ENCODE data around the gene SEC24A.

SEC24A gene

GRCh38 chr5:134741052-134741451, 92.5 kb downstream of the SEC24A start:
- peaks cover 18% of the 10 kb centered on the region; the same call in 1 of the 2 replicates for H3K36me3 ChIP-seq (ENCODE audit: insufficient read depth, low read length)
- no peaks in the 10 kb centered on the region for H3K9me3 ChIP-seq (ENCODE audit: low read length)
- H2AFZ ChIP-seq (ENCODE audit: low read length) = no peak overlapping the region
- no peak overlapping the region for H3K9ac ChIP-seq (ENCODE audit: low read length)
- H3F3A ChIP-seq (ENCODE audit: insufficient read depth, low read length) = peaks cover 9% of the 10 kb centered on the region; the same call in 1 of the 2 replicates
- H3K79me2 ChIP-seq (ENCODE audit: insufficient read depth, low read length) = peaks cover 18% of the 10 kb centered on the region
- TF ChIP-seq, protein P1, sequence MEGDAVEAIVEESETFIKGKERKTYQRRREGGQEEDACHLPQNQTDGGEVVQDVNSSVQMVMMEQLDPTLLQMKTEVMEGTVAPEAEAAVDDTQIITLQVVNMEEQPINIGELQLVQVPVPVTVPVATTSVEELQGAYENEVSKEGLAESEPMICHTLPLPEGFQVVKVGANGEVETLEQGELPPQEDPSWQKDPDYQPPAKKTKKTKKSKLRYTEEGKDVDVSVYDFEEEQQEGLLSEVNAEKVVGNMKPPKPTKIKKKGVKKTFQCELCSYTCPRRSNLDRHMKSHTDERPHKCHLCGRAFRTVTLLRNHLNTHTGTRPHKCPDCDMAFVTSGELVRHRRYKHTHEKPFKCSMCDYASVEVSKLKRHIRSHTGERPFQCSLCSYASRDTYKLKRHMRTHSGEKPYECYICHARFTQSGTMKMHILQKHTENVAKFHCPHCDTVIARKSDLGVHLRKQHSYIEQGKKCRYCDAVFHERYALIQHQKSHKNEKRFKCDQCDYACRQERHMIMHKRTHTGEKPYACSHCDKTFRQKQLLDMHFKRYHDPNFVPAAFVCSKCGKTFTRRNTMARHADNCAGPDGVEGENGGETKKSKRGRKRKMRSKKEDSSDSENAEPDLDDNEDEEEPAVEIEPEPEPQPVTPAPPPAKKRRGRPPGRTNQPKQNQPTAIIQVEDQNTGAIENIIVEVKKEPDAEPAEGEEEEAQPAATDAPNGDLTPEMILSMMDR (IDR thresholded peaks at IDR 0.05; ENCODE audit: low read length) = no peak
- no peak for TF ChIP-seq EZH2 (IDR thresholded peaks at IDR 0.05; ENCODE audit: borderline replicate concordance, low read length)
- no peaks in the 10 kb centered on the region for H3K27me3 ChIP-seq (ENCODE audit: insufficient read depth, low read length)
- no peaks in the 10 kb centered on the region for H4K20me1 ChIP-seq (ENCODE audit: insufficient read depth, low read length)
- no peaks in the 10 kb centered on the region for H3K9me2 ChIP-seq (ENCODE audit: low read depth, low read length)
- H3K4me3 ChIP-seq (ENCODE audit: low read depth, low read length, poor library complexity, severe bottlenecking) = no peak overlapping the region
- no peak overlapping the region for H3K4me2 ChIP-seq (ENCODE audit: low read length)
- H3K4me1 ChIP-seq (ENCODE audit: insufficient read depth, low read length, severe bottlenecking) = peaks cover 35% of the 10 kb centered on the region
- no peak overlapping the region for H3K27ac ChIP-seq (ENCODE audit: low read depth, low read length, poor library complexity, severe bottlenecking)

GRCh38 chr5:134742134-134742533, 93.5 kb downstream of the SEC24A start:
- no peak overlapping the region for H3K27ac ChIP-seq (ENCODE audit: low read depth, low read length, poor library complexity, severe bottlenecking)
- H3K9me3 ChIP-seq (ENCODE audit: low read length) = no peaks in the 10 kb centered on the region
- no peak overlapping the region for H3K9ac ChIP-seq (ENCODE audit: low read length)
- H3K9me2 ChIP-seq (ENCODE audit: low read depth, low read length) = no peaks in the 10 kb centered on the region
- no peaks in the 10 kb centered on the region for H4K20me1 ChIP-seq (ENCODE audit: insufficient read depth, low read length)
- H3K4me1 ChIP-seq (ENCODE audit: insufficient read depth, low read length, severe bottlenecking) = peaks cover 27% of the 10 kb centered on the region
- peaks cover 18% of the 10 kb centered on the region for H3K79me2 ChIP-seq (ENCODE audit: insufficient read depth, low read length)
- peaks cover 18% of the 10 kb centered on the region; the same call in 1 of the 2 replicates for H3K36me3 ChIP-seq (ENCODE audit: insufficient read depth, low read length)
- H3F3A ChIP-seq (ENCODE audit: insufficient read depth, low read length) = no peaks in the 10 kb centered on the region
- TF ChIP-seq, protein P1 (IDR thresholded peaks at IDR 0.05; ENCODE audit: low read length) = no peak
- no peak for TF ChIP-seq EZH2 (IDR thresholded peaks at IDR 0.05; ENCODE audit: borderline replicate concordance, low read length)
- no peak overlapping the region for H2AFZ ChIP-seq (ENCODE audit: low read length)
- no peak overlapping the region for H3K4me2 ChIP-seq (ENCODE audit: low read length)
- no peaks in the 10 kb centered on the region for H3K27me3 ChIP-seq (ENCODE audit: insufficient read depth, low read length)
- H3K4me3 ChIP-seq (ENCODE audit: low read depth, low read length, poor library complexity, severe bottlenecking) = no peak overlapping the region

GRCh38 chr5:134749415-134749814, 100.8 kb downstream of the SEC24A start:
- Histone ChIP-seq H3F3A (ENCODE audit: insufficient read depth, low read length) (no peaks in the 10 kb centered on the region), H3K36me3 (ENCODE audit: insufficient read depth, low read length) (peaks cover 18% of the 10 kb centered on the region; the same call in 1 of the 2 replicates), H3K4me3 (ENCODE audit: low read depth, low read length, poor library complexity, severe bottlenecking) (no peak overlapping the region), H3K9ac (ENCODE audit: low read length) (no peak overlapping the region), H4K20me1 (ENCODE audit: insufficient read depth, low read length) (no peaks in the 10 kb centered on the region), H3K4me1 (ENCODE audit: insufficient read depth, low read length, severe bottlenecking) (no peaks in the 10 kb centered on the region), H3K4me2 (ENCODE audit: low read length) (no peak overlapping the region), H3K9me3 (ENCODE audit: low read length) (no peaks in the 10 kb centered on the region), H3K9me2 (ENCODE audit: low read depth, low read length) (no peaks in the 10 kb centered on the region), H3K79me2 (ENCODE audit: insufficient read depth, low read length) (no peaks in the 10 kb centered on the region), H2AFZ (ENCODE audit: low read length) (no peak overlapping the region), H3K27me3 (ENCODE audit: insufficient read depth, low read length) (no peaks in the 10 kb centered on the region), H3K27ac (ENCODE audit: low read depth, low read length, poor library complexity, severe bottlenecking) (no peak overlapping the region)
- TF ChIP-seq, protein P1 (IDR thresholded peaks at IDR 0.05; ENCODE audit: low read length) = no peak
- TF ChIP-seq EZH2 (IDR thresholded peaks at IDR 0.05; ENCODE audit: borderline replicate concordance, low read length) = no peak
